A673 (cell line): ENCODE measurements around the gene UBE2E2. TPM values are rescaled to one million over a fixed set of nuclear protein-coding genes. Genes with fewer than 3 reads are reported as not detected.

ENCODE experiments used
- BruUV-seq: library from RNA; stranded (reverse); fragments of 400-500 nt; replicated peaks from 2 replicates; lab custom pipeline; 2021; lab: Mats Ljungman, UMichigan
- CTCF ChIA-PET: fragments of 300-600 bp; sonication (Branson Sonifier 250); formaldehyde crosslinking; loops from one replicate; lab custom pipeline; 2022; ENCODE audit warnings: antibody characterized with exemption; lab: Charles Lee
- POLR2A ChIA-PET: fragments of 300-600 bp; sonication (Branson Sonifier 250); formaldehyde crosslinking; loops from one replicate; lab custom pipeline; 2022; ENCODE audit warnings: antibody characterized with exemption; ENCODE audit not compliant: low non-redundant PET; lab: Charles Lee
- DNase-seq: peaks from one replicate; pipeline ENCODE4 v3.0.0-alpha.2; 2015; ENCODE audit warnings: low spot score
- H3K27ac ChIP-seq: fragments of 200-600 bp; sonication (generic); 2 replicates; pipeline ENCODE4 v1.5.1; 2016; ENCODE audit warnings: mixed run types, low read depth, mild to moderate bottlenecking, mixed read lengths, antibody characterized with exemption, low read length; ENCODE audit not compliant: poor library complexity, severe bottlenecking
- H3K27me3 ChIP-seq: fragments of 200-600 bp; sonication (generic); replicated peaks from 2 replicates; pipeline ENCODE4 v1.6.1; 2017; ENCODE audit warnings: mixed run types, low read depth, mild to moderate bottlenecking, mixed read lengths, antibody characterized with exemption, low read length; ENCODE audit not compliant: insufficient read depth, poor library complexity
- H3K36me3 ChIP-seq: fragments of 200-600 bp; sonication (generic); 2 replicates; pipeline ENCODE4 v1.6.1; 2016; ENCODE audit warnings: mixed run types, mild to moderate bottlenecking, mixed read lengths, antibody characterized with exemption, low read length; ENCODE audit not compliant: insufficient read depth, poor library complexity, severe bottlenecking
- H3K4me1 ChIP-seq: fragments of 200-600 bp; sonication (generic); 2 replicates; pipeline ENCODE4 v1.6.1; 2017; ENCODE audit warnings: mixed run types, mild to moderate bottlenecking, mixed read lengths, antibody characterized with exemption, low read length; ENCODE audit not compliant: insufficient read depth, poor library complexity, severe bottlenecking
- H3K4me3 ChIP-seq: fragments of 200-600 bp; sonication (generic); 2 replicates; pipeline ENCODE4 v1.5.1; 2016; ENCODE audit warnings: low read depth, mixed run types, mild to moderate bottlenecking, mixed read lengths, low read length; ENCODE audit not compliant: poor library complexity, severe bottlenecking
- H3K9me3 ChIP-seq: fragments of 200-600 bp; sonication (generic); 2 replicates; pipeline ENCODE4 v1.6.1; 2016; ENCODE audit warnings: mixed run types, low read depth, mild to moderate bottlenecking, mixed read lengths, antibody characterized with exemption, low read length; ENCODE audit not compliant: poor library complexity, severe bottlenecking
- CTCF ChIP-seq: fragments of 300-800, 200-600 bp; sonication (generic); conservative IDR thresholded peaks from 2 replicates; pipeline ENCODE4 v1.5.1; 2017; ENCODE audit warnings: low read depth, mild to moderate bottlenecking, antibody characterized with exemption, low read length, moderate library complexity, mixed read lengths
- EZH2 ChIP-seq: fragments of 200-600 bp; sonication (generic); IDR thresholded peaks from 2 replicates; pipeline ENCODE4 v1.6.1; 2017; ENCODE audit warnings: borderline replicate concordance, low read depth, mild to moderate bottlenecking, mixed read lengths, antibody characterized with exemption, low read length; ENCODE audit not compliant: poor library complexity, severe bottlenecking
- intact Hi-C: fragments of 100-400 bp; cut with micrococcal nuclease; formaldehyde crosslinking; loops from one replicate; pipeline ENCODE4 v1.10.0; 2022; ENCODE audit not compliant: unreplicated experiment
- total RNA-seq: library from RNA; stranded (reverse); gene quantifications from 2 replicates; pipeline ENCODE4 v1.2.3, GENCODE V29; 2021

The UBE2E2 gene
- total RNA-seq, 1 experiment from 2014 or later: 2.0 TPM

- no peak overlapping the region for H3K4me3 ChIP-seq
- TF ChIP-seq CTCF: no peak
- TF ChIP-seq EZH2: no peak
- no peak overlapping the region for H3K27ac ChIP-seq
- no peak for DNase-seq
- no peaks in the 10 kb centered on the region for H3K27me3 ChIP-seq
- no TSS peak for BruUV-seq
- H3K36me3 ChIP-seq: no peaks in the 10 kb centered on the region
- intact Hi-C loops: no loop called here
- H3K4me1 ChIP-seq: no peaks in the 10 kb centered on the region
- ChIA-PET CTCF (no interaction called here), POLR2A (no interaction called here)
- H3K9me3 ChIP-seq: no peaks in the 10 kb centered on the region
Observed at GRCh38 chr3:23629181-23629894, 426.2 kb downstream of the UBE2E2 start.

GRCh38 chr3:23633261-23633960, 430.3 kb downstream of the UBE2E2 start:
- ChIA-PET CTCF (no interaction called here), POLR2A (no interaction called here)
- Histone ChIP-seq H3K27me3 (no peaks in the 10 kb centered on the region), H3K9me3 (no peaks in the 10 kb centered on the region), H3K4me1 (no peaks in the 10 kb centered on the region), H3K36me3 (no peaks in the 10 kb centered on the region), H3K4me3 (no peak overlapping the region), H3K27ac (no peak overlapping the region)
- no peak for DNase-seq
- intact Hi-C loops: no loop called here
- no peak for TF ChIP-seq EZH2
- no peak for TF ChIP-seq CTCF
- BruUV-seq: no TSS peak

- ChIA-PET POLR2A (no interaction called here), CTCF (no interaction called here)
- intact Hi-C loops: no loop called here
- no TSS peak for BruUV-seq
- Histone ChIP-seq H3K4me1 (no peaks in the 10 kb centered on the region), H3K27me3 (no peaks in the 10 kb centered on the region), H3K9me3 (no peaks in the 10 kb centered on the region), H3K27ac (no peak overlapping the region), H3K4me3 (no peak overlapping the region), H3K36me3 (no peaks in the 10 kb centered on the region)
- TF ChIP-seq EZH2 (no peak), CTCF (no peak)
- DNase-seq: no peak
Observed at GRCh38 chr3:23637339-23637738, 434.2 kb downstream of the UBE2E2 start.
